Measurements from ENCODE around the gene FAM83F. TPM values are rescaled to one million over a fixed set of nuclear protein-coding genes. Genes with fewer than 3 reads are reported as not detected.

Gene FAM83F
- total and polyA plus RNA-seq, 10 of the 15 experiments (the other 5 are each of a cell fraction or from before 2014, with no cell fraction given) = 0.01 to 0.05 (median 0.01) TPM; not detected in 7

DNA sequence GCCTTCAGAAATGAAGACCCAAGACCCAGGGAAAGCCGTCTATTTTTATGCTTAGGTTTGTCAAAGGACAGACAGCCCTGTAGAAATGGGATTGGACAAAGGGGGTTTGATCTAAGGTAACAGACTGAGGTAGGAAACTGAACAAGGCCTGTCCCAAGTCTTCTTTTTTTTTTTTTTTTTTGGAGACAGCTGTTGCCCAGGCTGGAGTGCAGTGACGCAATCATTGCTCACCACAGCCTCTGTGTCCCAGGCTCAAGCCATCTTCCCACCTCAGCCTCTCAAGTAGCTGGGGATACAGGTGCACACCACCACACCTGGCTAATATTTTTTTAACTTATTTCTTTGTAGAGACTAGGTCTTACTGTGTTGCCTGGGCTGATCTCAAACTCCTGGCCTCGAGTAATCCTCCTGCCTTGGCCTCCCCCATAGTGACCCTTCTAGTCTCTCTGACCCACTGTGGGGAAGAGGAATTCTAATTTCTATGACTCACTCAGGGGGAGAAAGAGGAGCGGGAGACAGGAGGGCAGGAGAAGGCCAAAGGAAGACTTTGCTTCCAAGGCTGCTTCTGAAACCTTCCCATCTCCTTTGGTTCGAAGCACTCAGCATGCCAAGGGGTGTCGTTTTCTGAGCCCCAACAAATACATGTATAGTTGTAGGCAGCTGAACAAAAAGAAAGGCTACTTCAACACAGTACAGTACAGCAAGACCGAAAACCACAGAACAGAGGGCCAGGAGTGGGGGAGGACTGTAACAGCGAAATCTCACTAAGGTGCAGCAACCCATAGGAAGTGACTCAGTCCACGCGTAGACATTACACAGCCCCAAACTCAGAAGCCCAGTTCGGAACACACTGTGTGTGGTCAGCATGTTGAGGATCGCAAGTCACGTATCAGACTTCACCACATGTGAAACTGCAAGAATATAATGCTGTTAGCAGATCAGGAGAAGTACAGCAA, 33.7 kb upstream of the FAM83F start (continued):
- TF ChIP-seq ZNF217 (IDR thresholded peaks at IDR 0.05) = 0 out of 2 replicates have a peak, but pooled peaks have one; percentile 48
- TF ChIP-seq, protein P1, sequence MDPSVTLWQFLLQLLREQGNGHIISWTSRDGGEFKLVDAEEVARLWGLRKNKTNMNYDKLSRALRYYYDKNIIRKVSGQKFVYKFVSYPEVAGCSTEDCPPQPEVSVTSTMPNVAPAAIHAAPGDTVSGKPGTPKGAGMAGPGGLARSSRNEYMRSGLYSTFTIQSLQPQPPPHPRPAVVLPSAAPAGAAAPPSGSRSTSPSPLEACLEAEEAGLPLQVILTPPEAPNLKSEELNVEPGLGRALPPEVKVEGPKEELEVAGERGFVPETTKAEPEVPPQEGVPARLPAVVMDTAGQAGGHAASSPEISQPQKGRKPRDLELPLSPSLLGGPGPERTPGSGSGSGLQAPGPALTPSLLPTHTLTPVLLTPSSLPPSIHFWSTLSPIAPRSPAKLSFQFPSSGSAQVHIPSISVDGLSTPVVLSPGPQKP (IDR thresholded peaks at IDR 0.05; ENCODE audit: low read depth, low read length) = no peak
- TF ChIP-seq MEF2B (IDR thresholded peaks at IDR 0.05; ENCODE audit: partially characterized antibody, poor library complexity, severe bottlenecking) = peak; percentile 63
- no peak for TF ChIP-seq ZNF24 (IDR thresholded peaks at IDR 0.05)
- TF ChIP-seq, protein P2, sequence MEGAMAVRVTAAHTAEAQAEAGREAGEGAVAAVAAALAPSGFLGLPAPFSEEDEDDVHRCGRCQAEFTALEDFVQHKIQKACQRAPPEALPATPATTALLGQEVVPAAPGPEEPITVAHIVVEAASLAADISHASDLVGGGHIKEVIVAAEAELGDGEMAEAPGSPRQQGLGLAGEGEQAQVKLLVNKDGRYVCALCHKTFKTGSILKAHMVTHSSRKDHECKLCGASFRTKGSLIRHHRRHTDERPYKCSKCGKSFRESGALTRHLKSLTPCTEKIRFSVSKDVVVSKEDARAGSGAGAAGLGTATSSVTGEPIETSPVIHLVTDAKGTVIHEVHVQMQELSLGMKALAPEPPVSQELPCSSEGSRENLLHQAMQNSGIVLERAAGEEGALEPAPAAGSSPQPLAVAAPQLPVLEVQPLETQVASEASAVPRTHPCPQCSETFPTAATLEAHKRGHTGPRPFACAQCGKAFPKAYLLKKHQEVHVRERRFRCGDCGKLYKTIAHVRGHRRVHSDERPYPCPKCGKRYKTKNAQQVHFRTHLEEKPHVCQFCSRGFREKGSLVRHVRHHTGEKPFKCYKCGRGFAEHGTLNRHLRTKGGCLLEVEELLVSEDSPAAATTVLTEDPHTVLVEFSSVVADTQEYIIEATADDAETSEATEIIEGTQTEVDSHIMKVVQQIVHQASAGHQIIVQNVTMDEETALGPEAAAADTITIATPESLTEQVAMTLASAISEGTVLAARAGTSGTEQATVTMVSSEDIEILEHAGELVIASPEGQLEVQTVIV (IDR thresholded peaks at IDR 0.05; ENCODE audit: borderline replicate concordance, partially characterized antibody) = no peak
- no peak for TF ChIP-seq ZNF384 (IDR thresholded peaks at IDR 0.05; ENCODE audit: borderline replicate concordance, low read depth, low read length)
- no peak for TF ChIP-seq RBBP5 (conservative IDR thresholded peaks at IDR 0.05)
- 0 out of 2 replicates have a peak, but pooled peaks have one; percentile 39 for TF ChIP-seq YY1 (IDR thresholded peaks at IDR 0.05; ENCODE audit: low read depth, low read length)
- 0 out of 2 replicates have a peak, but pooled peaks have one; percentile 24 for TF ChIP-seq RAD51 (IDR thresholded peaks at IDR 0.05)
- TF ChIP-seq, protein P3, sequence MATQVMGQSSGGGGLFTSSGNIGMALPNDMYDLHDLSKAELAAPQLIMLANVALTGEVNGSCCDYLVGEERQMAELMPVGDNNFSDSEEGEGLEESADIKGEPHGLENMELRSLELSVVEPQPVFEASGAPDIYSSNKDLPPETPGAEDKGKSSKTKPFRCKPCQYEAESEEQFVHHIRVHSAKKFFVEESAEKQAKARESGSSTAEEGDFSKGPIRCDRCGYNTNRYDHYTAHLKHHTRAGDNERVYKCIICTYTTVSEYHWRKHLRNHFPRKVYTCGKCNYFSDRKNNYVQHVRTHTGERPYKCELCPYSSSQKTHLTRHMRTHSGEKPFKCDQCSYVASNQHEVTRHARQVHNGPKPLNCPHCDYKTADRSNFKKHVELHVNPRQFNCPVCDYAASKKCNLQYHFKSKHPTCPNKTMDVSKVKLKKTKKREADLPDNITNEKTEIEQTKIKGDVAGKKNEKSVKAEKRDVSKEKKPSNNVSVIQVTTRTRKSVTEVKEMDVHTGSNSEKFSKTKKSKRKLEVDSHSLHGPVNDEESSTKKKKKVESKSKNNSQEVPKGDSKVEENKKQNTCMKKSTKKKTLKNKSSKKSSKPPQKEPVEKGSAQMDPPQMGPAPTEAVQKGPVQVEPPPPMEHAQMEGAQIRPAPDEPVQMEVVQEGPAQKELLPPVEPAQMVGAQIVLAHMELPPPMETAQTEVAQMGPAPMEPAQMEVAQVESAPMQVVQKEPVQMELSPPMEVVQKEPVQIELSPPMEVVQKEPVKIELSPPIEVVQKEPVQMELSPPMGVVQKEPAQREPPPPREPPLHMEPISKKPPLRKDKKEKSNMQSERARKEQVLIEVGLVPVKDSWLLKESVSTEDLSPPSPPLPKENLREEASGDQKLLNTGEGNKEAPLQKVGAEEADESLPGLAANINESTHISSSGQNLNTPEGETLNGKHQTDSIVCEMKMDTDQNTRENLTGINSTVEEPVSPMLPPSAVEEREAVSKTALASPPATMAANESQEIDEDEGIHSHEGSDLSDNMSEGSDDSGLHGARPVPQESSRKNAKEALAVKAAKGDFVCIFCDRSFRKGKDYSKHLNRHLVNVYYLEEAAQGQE (IDR thresholded peaks at IDR 0.05; ENCODE audit: low read depth, low read length) = 0 out of 2 replicates have a peak, but pooled peaks have one; percentile 31
- TF ChIP-seq MXI1 (IDR thresholded peaks at IDR 0.05; ENCODE audit: low read depth, low read length) = 0 out of 2 replicates have a peak, but pooled peaks have one; percentile 46
- TF ChIP-seq, protein P4, sequence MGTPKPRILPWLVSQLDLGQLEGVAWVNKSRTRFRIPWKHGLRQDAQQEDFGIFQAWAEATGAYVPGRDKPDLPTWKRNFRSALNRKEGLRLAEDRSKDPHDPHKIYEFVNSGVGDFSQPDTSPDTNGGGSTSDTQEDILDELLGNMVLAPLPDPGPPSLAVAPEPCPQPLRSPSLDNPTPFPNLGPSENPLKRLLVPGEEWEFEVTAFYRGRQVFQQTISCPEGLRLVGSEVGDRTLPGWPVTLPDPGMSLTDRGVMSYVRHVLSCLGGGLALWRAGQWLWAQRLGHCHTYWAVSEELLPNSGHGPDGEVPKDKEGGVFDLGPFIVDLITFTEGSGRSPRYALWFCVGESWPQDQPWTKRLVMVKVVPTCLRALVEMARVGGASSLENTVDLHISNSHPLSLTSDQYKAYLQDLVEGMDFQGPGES (IDR thresholded peaks at IDR 0.05) = no peak
- no peak for TF ChIP-seq NRF1 (conservative IDR thresholded peaks at IDR 0.05; ENCODE audit: low read depth, low read length)
- TF ChIP-seq, protein P5, sequence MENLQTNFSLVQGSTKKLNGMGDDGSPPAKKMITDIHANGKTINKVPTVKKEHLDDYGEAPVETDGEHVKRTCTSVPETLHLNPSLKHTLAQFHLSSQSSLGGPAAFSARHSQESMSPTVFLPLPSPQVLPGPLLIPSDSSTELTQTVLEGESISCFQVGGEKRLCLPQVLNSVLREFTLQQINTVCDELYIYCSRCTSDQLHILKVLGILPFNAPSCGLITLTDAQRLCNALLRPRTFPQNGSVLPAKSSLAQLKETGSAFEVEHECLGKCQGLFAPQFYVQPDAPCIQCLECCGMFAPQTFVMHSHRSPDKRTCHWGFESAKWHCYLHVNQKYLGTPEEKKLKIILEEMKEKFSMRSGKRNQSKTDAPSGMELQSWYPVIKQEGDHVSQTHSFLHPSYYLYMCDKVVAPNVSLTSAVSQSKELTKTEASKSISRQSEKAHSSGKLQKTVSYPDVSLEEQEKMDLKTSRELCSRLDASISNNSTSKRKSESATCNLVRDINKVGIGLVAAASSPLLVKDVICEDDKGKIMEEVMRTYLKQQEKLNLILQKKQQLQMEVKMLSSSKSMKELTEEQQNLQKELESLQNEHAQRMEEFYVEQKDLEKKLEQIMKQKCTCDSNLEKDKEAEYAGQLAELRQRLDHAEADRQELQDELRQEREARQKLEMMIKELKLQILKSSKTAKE (IDR thresholded peaks at IDR 0.05; ENCODE audit: low read depth, poor library complexity, severe bottlenecking) = peak; percentile 95
- TF ChIP-seq EZH2 (IDR thresholded peaks at IDR 0.05; ENCODE audit: borderline replicate concordance, control insufficient read depth, low read depth, low read length) = no peak
- peak; percentile 61; the same call in 1 of the 2 replicates for TF ChIP-seq HDGF (IDR thresholded peaks at IDR 0.05)
- no peak for TF ChIP-seq ZNF274 (IDR thresholded peaks at IDR 0.05; ENCODE audit: insufficient read depth, insufficient read length)
- no peak for TF ChIP-seq YBX1 (IDR thresholded peaks at IDR 0.05)

Data from GM12878 (cell line).